Stimulated activated effector memory CD8-positive, alpha-beta T cell treated with anti-CD3 and anti-CD28 coated beads, Interleukin-12 subunit alpha, Interleukin-12 subunit beta, amount 100 ng/mL, for 72 hours (primary cell): ENCODE data around the gene TTC21A.
A peak's percentile ranks its signal among the peaks of the same experiment; 100 is the strongest.
"Not testable (repeated sequence)": the region's sequence is repeated elsewhere in the genome, so short reads cannot be mapped to it uniquely, and the experiment has no call there.

Source experiments
- ATAC-seq: fragments of 150-1000 bp; cut with Tn5 transposase; 2 replicates; pipeline ENCODE4 v1.10.0; 2021
- DNase-seq, 2 donors: peaks; one replicate each; pipeline ENCODE4 v3.0.0; 2021 to 2022; ENCODE audit warnings: low spot score in 2 of 2
- H3K27ac Mint-ChIP-seq: one replicate; pipeline ENCODE4 v1.8.0; 2022; ENCODE audit warnings: mild to moderate bottlenecking, mixed read lengths
- H3K36me3 Mint-ChIP-seq: one replicate; pipeline ENCODE4 v1.8.0; 2022; ENCODE audit warnings: mild to moderate bottlenecking, mixed read lengths
- H3K4me1 Mint-ChIP-seq: one replicate; pipeline ENCODE4 v1.8.0; 2022; ENCODE audit warnings: mixed read lengths
- H3K4me3 Mint-ChIP-seq: one replicate; pipeline ENCODE4 v1.8.0; 2022; ENCODE audit warnings: mild to moderate bottlenecking, mixed read lengths
- H3K9me3 Mint-ChIP-seq: one replicate; pipeline ENCODE4 v1.8.0; 2022; ENCODE audit warnings: mixed read lengths

TTC21A gene, protein sequence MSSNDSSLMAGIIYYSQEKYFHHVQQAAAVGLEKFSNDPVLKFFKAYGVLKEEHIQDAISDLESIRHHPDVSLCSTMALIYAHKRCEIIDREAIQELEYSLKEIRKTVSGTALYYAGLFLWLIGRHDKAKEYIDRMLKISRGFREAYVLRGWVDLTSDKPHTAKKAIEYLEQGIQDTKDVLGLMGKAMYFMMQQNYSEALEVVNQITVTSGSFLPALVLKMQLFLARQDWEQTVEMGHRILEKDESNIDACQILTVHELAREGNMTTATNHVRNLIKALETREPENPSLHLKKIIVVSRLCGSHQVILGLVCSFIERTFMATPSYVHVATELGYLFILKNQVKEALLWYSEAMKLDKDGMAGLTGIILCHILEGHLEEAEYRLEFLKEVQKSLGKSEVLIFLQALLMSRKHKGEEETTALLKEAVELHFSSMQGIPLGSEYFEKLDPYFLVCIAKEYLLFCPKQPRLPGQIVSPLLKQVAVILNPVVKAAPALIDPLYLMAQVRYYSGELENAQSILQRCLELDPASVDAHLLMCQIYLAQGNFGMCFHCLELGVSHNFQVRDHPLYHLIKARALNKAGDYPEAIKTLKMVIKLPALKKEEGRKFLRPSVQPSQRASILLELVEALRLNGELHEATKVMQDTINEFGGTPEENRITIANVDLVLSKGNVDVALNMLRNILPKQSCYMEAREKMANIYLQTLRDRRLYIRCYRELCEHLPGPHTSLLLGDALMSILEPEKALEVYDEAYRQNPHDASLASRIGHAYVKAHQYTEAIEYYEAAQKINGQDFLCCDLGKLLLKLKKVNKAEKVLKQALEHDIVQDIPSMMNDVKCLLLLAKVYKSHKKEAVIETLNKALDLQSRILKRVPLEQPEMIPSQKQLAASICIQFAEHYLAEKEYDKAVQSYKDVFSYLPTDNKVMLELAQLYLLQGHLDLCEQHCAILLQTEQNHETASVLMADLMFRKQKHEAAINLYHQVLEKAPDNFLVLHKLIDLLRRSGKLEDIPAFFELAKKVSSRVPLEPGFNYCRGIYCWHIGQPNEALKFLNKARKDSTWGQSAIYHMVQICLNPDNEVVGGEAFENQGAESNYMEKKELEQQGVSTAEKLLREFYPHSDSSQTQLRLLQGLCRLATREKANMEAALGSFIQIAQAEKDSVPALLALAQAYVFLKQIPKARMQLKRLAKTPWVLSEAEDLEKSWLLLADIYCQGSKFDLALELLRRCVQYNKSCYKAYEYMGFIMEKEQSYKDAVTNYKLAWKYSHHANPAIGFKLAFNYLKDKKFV (N-terminal part only)

DNA sequence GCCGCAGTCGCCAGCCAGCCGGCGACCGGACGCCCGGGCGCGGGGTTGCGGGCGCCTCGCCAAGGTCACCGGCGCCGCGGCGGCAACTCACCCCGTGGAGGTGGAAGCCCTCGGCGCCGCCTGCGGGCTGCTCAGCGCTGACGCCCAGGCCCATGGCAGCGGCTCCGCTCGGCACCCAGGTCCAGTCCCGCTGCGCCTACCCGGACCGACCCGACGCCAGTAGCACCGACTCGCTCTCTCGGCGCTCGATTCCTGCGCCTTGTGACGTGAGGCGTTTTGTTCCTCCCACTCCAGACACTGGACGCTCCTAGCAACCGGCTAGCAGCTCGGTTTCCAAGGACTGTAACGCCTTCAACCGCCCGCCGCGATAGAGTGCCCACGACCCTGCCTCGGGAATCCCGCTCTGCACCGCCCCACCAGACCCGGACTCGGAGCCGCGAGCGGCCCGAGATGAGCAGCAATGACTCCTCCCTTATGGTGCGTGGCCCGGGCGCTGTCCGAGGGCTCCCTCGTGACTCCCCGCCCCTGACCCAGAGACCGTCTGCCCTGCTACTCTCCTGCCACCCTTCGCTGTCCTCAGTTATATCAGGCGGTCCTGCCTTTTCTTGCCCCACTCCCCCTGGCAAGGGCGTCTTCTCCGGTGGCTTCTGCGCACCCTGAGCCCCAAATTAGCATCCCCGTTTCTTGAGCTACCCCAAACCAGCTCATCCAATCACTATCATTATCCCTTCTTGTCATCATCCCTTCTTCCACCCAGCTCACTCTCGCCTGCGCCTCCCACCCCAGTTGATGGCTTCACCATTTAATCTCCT, at the start of gene TTC21A, which contains the start of gene GORASP1:
Gene TTC21A, plus strand, starts transcription at position 293 of the 812 bp plus-strand sequence. Its CDS starts 158 bp downstream, at position 451.
Gene GORASP1, minus strand, starts transcription at position 240 of the 812 bp plus-strand sequence. Its CDS starts 86 bp downstream, at position 154.
- peak; percentile 45 to 81 for DNase-seq
- no peaks in the 10 kb centered on the region for H3K36me3 Mint-ChIP-seq
- peaks cover 58% of the 10 kb centered on the region for H3K4me1 Mint-ChIP-seq
- ATAC-seq: peak; percentile 72
- H3K9me3 Mint-ChIP-seq: no peaks in the 10 kb centered on the region
- H3K4me3 Mint-ChIP-seq: peak within 1 kb of the TSS; percentile 84
- peak within 1 kb of the TSS; percentile 80 for H3K27ac Mint-ChIP-seq

DNA sequence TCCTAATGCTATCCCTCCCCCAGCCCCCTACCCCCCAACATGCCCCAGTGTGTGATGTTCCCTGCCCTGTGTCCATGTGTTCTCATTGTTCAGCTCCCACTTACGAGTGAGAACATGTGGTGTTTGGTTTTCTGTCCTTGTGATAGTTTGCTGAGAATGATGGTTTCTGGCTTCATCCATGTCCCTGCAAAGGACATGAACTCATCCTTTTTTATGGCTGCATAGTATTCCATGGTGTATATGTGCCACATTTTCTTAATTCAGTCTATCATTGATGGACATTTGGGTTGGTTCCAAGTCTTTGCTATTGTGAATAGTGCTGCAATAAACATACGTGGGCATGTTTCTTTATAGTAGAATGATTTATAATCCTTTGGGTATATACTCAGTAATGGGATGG, 46.3 kb upstream of the TTC21A start:
- DNase-seq, H3K4me3 Mint-ChIP-seq, H3K27ac Mint-ChIP-seq, ATAC-seq, H3K9me3 Mint-ChIP-seq: not testable (repeated sequence)
- Mint-ChIP-seq H3K36me3 (peaks cover 40% of the 10 kb centered on the region), H3K4me1 (peaks cover 40% of the 10 kb centered on the region)

DNA sequence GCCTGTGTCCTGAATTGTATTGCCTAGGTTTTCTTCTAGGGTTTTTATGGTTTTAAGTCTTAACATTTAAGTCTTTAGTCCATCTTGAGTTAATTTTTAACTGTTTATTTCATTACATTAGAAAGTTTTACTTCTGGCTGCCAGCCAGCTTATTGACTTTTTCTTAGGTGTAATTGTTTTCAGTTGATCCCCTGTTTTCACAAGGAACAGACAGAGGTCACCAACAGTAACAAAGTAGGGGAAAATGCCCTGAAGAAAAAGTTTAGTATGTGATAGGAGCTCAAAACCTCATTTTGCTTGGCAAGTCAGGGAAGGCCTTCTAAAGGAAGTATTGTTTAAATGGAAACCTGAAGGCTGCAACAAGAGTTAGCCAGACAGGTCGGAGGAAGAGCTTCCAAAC, 45.3 kb upstream of the TTC21A start:
- peaks cover 31% of the 10 kb centered on the region for H3K4me1 Mint-ChIP-seq
- H3K27ac Mint-ChIP-seq: peak overlapping the region; percentile 54
- H3K4me3 Mint-ChIP-seq: no peak overlapping the region
- DNase-seq: no peak
- ATAC-seq: no peak
- H3K36me3 Mint-ChIP-seq: peaks cover 50% of the 10 kb centered on the region
- H3K9me3 Mint-ChIP-seq: no peaks in the 10 kb centered on the region

DNA sequence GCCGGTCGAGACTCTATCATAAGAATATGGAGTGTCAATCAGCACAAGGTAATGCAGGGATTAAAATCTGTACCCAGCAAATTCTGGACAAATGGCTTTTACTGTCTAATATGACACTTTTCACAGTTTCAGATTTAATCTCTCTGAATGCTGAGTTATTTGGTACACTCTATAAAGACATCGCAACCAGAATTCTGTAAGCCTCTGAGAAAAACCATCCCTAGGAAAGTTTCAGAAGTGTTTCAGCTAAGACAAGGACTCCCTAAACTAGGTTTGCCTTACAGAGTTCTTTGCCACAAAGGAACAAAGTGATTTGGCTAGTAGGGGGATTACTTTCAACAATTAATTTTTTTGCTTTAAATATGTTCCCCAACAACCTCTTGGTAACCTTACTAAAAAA, 44.3 kb upstream of the TTC21A start:
- H3K4me3 Mint-ChIP-seq: no peak overlapping the region
- ATAC-seq (peak; percentile 85), DNase-seq (no peak)
- peaks cover 30% of the 10 kb centered on the region for H3K4me1 Mint-ChIP-seq
- H3K9me3 Mint-ChIP-seq: no peaks in the 10 kb centered on the region
- H3K36me3 Mint-ChIP-seq: peaks cover 55% of the 10 kb centered on the region
- H3K27ac Mint-ChIP-seq: peak overlapping the region; percentile 52

DNA sequence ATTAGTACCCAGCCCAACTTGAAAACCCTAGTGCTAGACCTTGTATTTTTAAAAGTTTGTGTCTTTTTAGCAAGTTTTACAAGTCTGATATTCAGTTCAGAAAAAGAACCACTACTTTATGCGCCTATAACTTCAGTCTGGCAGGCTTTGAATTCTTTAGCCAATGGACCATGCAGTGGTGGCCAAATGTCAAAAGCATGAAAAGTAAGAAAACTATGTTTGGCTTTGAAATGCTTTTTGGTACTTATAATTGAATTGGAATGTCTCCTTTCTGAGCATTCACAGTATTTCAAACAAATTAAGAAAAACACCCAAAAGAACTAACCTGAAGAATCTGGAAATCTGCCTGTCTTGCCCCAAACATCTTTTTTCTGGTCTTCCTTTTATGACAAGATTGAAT, 42.8 kb upstream of the TTC21A start:
- peaks cover 17% of the 10 kb centered on the region for H3K4me1 Mint-ChIP-seq
- no peak for DNase-seq
- peaks cover 65% of the 10 kb centered on the region for H3K36me3 Mint-ChIP-seq
- no peak overlapping the region for H3K4me3 Mint-ChIP-seq
- no peaks in the 10 kb centered on the region for H3K9me3 Mint-ChIP-seq
- ATAC-seq: no peak
- peak overlapping the region; percentile 38 for H3K27ac Mint-ChIP-seq

DNA sequence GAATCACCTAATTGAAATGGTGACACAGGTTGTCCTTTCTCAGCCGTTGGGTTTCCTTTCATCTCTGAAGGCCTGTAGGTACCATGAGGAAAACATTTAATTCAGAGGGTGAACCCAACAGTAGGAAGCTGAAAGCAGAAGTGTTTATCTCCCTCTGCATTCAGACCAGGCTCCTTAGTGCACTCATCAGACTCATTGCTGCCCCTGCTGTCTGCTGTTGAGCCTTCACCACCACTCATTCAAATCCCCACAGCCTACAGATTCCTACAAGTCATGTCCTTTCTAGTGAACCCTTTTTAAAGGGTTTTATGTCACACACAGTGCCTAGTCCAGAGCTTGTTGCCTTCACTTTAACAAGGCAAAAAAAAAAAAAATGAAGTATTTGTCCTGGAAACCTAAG, 42.3 kb upstream of the TTC21A start:
- no peaks in the 10 kb centered on the region for H3K9me3 Mint-ChIP-seq
- ATAC-seq (peak; percentile 92), DNase-seq (peak in 1 of 2 donors; percentile 58)
- no peak overlapping the region for H3K4me3 Mint-ChIP-seq
- H3K4me1 Mint-ChIP-seq: peaks cover 17% of the 10 kb centered on the region
- H3K36me3 Mint-ChIP-seq: peaks cover 70% of the 10 kb centered on the region
- H3K27ac Mint-ChIP-seq: peak overlapping the region; percentile 38

DNA sequence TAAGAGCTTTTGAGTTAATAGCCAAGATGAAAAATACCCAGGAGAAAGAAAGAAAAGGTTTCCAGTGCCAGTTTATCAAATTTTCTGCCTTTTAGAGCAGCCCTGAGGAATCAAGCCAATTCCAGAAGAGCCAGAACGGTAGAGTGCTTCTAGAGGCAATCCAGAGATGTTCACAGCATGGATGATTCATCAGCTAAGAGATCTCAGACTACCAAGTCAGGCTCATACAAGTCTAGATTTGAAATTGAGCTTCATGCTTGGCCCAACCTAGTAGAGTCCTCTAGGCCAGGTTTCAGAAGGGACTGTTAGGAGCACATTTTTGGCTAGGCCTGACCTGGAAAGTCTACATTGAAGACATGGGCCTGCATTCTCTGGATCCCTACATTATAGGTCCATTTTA, 40.2 kb upstream of the TTC21A start:
- H3K27ac Mint-ChIP-seq: no peak overlapping the region
- ATAC-seq: no peak

DNA sequence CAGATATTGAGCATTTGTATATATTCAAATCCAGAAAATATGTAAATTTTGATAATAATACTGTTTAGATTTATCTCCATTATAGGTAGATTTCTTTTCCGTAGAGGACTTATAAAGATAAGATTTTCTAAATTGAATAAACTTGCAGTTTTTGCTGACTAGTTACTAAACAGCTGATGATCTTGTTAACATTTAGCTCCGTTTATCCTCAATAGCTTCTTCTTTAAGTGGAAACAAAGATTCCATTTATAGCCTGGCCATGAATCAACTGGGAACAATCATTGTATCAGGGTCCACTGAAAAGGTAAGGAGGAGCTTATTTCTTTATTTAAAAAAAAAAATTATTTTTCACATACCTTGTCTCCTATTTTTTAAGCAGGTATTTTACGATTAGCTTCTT, 38.9 kb upstream of the TTC21A start:
- Mint-ChIP-seq H3K27ac (no peak overlapping the region), H3K4me1 (no peaks in the 10 kb centered on the region), H3K4me3 (no peak overlapping the region), H3K36me3 (peaks cover 100% of the 10 kb centered on the region), H3K9me3 (no peaks in the 10 kb centered on the region)
- ATAC-seq (no peak), DNase-seq (no peak)

More for the DNA sequence above, 40.2 kb upstream of the TTC21A start:
- DNase-seq: no peak
- H3K4me3 Mint-ChIP-seq: no peak overlapping the region
- H3K9me3 Mint-ChIP-seq: no peaks in the 10 kb centered on the region
- H3K4me1 Mint-ChIP-seq: peaks cover 5% of the 10 kb centered on the region
- peaks cover 91% of the 10 kb centered on the region for H3K36me3 Mint-ChIP-seq

DNA sequence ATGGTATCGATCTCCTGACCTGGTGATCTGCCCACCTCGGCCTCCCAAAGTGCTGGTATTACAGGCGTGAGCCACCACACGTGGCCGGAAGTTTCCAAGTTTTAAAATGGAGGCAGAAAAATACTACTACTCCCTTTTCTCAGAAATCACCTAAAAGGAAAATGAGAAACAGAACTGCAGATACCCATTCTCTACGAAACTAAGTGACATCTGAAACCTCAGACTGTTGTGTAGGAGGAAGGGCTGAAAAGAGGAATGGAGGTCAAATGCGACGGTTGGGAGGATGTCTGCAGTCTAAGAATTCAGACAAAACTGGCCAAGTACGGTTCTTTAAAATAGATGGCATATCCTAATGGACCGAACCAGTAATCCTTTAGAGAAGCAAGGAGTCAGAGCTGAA, 31.6 kb upstream of the TTC21A start:
- DNase-seq: no peak
- Mint-ChIP-seq H3K4me3 (no peak overlapping the region), H3K36me3 (peaks cover 79% of the 10 kb centered on the region), H3K9me3 (no peaks in the 10 kb centered on the region), H3K27ac (peak overlapping the region; percentile 72), H3K4me1 (peaks cover 14% of the 10 kb centered on the region)
- peak; percentile 13 for ATAC-seq

DNA sequence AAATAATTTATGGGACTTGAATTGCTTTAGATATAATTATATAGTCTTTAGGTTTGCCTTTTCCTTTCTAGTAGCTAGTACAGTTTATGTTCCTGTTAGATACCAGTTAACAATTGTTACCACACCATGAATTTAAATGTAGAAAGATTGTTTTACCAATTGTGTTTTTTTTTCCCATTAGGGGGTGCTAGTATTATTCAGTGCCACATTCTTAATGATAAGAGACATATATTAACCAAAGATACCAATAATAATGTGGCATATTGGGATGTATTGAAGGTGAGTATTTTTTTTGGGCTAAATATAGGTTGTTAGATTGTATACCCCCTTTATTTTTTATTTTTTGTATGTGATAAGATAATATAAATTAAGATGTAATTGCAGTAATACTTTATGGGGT, 27.9 kb upstream of the TTC21A start:
- DNase-seq: no peak
- H3K4me1 Mint-ChIP-seq: peaks cover 29% of the 10 kb centered on the region
- H3K4me3 Mint-ChIP-seq: no peak overlapping the region
- peaks cover 70% of the 10 kb centered on the region for H3K36me3 Mint-ChIP-seq
- no peak for ATAC-seq
- H3K9me3 Mint-ChIP-seq: no peaks in the 10 kb centered on the region
- H3K27ac Mint-ChIP-seq: no peak overlapping the region

DNA sequence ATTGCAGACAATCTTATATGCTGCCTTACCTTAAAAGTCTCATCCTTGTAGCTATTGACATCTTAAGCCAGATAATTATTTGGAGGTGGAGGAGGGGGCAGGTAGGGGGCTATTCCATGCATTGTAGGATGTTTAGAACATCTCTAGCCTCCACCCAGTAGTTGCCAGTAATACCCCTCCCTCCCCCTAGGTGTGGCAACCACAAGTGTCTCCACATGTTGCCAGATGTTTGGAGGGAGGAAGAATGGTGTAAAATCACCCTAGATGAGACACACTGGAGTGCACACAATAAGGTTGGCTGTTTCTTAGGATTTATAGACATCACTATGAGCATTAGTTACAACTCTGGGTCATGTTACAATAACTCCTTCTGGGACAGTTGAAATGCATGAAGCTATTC, 27.5 kb upstream of the TTC21A start:
- H3K4me1 Mint-ChIP-seq: peaks cover 29% of the 10 kb centered on the region
- ATAC-seq (no peak), DNase-seq (no peak)
- H3K9me3 Mint-ChIP-seq: no peaks in the 10 kb centered on the region
- H3K4me3 Mint-ChIP-seq: no peak overlapping the region
- H3K36me3 Mint-ChIP-seq: peaks cover 70% of the 10 kb centered on the region
- H3K27ac Mint-ChIP-seq: peak overlapping the region; percentile 41

DNA sequence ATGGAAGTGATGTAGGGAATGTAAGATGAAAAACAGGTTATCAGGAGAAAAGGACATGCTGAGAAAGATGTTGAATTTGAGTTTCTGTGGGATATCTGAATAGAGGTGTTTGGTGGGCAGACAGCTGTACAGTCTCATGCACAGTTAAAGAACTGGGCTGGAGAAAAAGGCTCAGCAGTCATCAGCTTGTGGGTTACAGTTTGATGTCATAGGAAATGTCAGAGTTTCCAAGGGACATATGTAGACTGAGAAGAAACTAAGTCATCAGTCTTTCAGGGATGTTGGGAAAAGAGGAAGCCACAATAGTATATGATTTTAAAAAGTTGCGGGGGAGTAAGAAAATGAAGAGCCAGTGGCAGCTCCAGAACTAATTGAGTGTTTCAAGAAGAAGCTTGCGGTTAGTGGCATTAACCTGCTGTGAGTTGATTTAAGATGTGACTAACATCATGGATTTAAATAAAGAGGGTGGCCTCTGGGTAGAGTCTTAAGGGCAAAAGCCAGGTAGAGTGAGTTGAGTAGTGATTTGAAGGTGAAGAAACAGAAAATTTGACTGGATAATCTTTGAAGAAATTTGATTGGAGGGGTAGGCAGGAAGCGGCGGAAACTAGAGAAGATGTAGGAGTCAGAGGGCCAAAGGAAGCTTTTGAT, 24.7 kb upstream of the TTC21A start:
- Mint-ChIP-seq H3K4me1 (peaks cover 22% of the 10 kb centered on the region), H3K9me3 (no peaks in the 10 kb centered on the region), H3K36me3 (peaks cover 70% of the 10 kb centered on the region), H3K4me3 (peak overlapping the region; percentile 4), H3K27ac (peak overlapping the region; percentile 82)
- DNase-seq: no peak
- peak; percentile 93 for ATAC-seq

DNA sequence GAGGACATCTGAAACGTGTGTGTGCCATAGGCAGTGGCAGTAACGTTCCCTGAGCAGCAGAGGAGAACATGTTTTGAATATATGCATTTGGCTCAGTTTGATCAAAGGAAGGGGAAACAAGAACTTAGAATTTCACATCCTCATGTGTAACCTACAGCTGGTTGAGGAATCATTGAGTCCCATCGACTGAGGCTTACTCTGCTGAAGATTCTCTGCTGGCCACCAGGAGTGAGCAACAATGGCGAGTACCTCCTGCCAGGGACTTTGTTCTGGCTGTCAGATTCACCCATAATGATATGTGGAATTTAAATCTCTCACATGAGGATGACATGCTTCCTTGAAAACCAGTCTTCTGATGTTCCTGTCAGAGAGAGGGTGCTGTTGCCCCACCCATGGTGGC, 21.3 kb upstream of the TTC21A start:
- Mint-ChIP-seq H3K4me1 (peaks cover 15% of the 10 kb centered on the region), H3K9me3 (no peaks in the 10 kb centered on the region), H3K36me3 (peaks cover 88% of the 10 kb centered on the region), H3K4me3 (no peak overlapping the region), H3K27ac (no peak overlapping the region)
- ATAC-seq (no peak), DNase-seq (no peak)

DNA sequence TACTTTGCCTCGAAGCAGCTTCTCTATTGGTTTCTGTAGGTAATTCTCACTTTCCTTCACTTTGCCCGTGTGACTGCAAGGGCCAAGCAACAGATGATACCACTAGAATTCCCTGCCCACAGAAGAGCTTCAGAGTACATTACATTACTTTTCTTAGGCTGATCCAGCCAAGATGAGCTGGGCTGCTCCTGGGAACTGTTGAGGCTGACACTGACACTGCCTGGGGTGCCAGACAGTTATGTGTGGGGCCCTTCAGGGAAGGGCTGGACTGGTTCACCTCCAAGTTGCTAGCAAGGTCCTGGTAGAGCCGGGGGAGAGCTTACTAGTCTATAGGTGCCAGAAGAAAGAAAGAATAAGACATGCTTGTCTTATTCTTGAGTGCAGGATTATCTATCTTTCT, 19.0 kb upstream of the TTC21A start:
- no peak overlapping the region for H3K4me3 Mint-ChIP-seq
- H3K27ac Mint-ChIP-seq: peak overlapping the region; percentile 26
- no peak for DNase-seq
- ATAC-seq: no peak
- H3K4me1 Mint-ChIP-seq: peaks cover 2% of the 10 kb centered on the region
- peaks cover 95% of the 10 kb centered on the region for H3K36me3 Mint-ChIP-seq
- no peaks in the 10 kb centered on the region for H3K9me3 Mint-ChIP-seq
